GM21367 (cell line): ENCODE results near the gene CRISP3.
"Not testable (repeated sequence)": the region's sequence is repeated elsewhere in the genome, so short reads cannot be mapped to it uniquely, and the experiment has no call there.

Source experiments
- ATAC-seq: cut with Tn5 transposase; IDR thresholded peaks from one replicate; pipeline ENCODE4 v1.9.1; 2021; ENCODE audit not compliant: unreplicated experiment

CRISP3 gene, protein sequence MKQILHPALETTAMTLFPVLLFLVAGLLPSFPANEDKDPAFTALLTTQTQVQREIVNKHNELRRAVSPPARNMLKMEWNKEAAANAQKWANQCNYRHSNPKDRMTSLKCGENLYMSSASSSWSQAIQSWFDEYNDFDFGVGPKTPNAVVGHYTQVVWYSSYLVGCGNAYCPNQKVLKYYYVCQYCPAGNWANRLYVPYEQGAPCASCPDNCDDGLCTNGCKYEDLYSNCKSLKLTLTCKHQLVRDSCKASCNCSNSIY

DNA sequence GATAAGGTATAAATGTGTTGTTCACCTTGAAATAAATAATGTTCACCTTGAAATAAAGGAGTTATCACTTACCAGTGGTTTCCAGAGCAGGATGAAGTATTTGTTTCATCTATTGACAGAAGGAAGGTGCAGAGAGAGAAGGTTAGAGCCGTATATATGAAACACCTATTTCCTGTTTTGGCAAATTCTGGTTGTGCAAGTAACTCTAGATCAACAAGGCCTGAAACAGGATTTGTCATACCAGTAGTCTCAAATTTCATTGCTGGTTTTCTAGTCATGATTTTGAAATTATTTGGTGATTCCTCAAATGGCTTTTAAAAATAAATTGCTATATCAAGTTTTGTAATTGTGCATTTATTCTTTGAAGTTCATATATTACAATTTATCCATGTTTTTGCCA lies at the start of gene CRISP3:
Gene CRISP3 (minus strand): TSS at position 130 of the 400 bp plus-strand sequence. CDS start 21 bp downstream, at position 109.
- no peak for ATAC-seq

DNA sequence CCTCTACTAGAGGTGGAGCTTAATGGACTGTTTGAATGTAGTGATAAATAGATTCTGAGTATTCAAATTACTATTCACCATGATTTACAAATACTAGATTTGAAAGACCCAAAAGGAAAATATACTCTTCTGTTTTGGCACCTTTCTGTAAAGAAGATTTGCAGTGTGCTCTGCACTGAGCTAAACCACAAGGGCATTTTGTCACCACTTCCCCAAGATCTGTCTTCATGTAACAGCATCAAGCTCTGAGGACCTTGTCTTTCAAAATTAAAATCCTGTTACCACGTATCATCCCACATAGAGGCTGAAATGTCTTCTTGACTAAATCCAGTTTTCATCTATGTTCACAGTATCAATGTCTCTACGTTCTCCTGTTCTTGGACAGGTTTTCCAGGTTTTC lies 46.2 kb upstream of the CRISP3 start:
- ATAC-seq = no peak

DNA sequence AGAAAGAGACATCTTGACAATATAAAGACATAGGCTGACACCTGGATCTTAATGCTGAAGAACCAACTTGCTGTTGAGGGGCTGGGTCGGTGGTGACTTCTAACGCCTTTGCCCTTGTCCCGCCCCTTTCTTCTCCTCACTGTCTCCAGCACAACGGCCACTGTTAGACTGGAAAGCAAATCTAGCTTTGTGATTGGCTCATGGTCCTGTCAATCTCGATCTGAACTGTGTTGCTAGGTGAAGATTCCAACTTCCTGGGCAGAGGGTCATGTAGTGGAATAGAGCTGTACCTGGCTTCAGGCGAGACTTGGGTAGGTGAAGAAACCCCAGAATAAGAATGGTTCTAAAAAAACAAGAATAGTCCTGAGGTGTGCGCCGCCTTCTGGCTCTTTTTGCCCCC lies 43.0 kb upstream of the CRISP3 start, which contains the start of gene PGK2:
Gene PGK2 (minus strand): TSS at position 110 of the 400 bp plus-strand sequence. CDS start 98 bp downstream, at position 12.
- no peak for ATAC-seq

DNA sequence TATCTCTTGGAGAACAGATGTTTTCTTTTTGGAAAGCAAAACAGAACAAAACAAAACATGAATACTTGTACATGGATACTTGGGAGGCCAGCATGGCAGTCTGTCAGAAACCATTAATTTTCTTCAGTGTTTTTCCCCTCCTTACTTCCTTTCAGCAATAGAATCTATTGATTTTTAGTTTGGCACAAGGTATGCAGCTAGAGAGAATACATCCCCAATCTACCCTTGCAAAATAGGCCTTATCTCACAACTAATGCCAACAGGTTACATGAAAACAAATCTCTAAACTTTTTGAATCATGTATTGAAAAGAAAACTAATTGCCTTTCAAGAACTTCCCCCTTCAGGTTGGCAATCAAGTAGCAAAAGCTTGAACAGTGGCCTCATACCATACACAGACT lies 40.1 kb upstream of the CRISP3 start:
- no peak for ATAC-seq

DNA sequence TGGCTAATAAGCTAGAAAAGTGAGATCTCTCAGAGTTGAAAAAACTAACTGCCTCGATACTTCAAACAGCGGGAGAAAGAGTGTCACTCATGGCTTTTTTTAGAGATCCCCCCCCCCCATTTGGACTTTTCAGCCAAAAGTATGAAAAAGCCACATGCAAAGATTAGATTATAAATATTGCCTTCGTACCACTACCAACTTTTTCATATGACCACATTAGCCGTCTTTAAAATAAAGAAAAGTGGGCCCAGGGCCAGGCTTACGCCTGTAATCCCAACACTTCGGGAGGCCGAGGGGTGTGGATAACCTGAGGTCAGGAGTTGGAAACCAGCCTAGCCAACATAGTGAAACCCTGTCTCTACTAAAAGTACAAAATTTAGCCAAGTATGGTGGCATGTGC lies 38.5 kb upstream of the CRISP3 start:
- no peak for ATAC-seq

DNA sequence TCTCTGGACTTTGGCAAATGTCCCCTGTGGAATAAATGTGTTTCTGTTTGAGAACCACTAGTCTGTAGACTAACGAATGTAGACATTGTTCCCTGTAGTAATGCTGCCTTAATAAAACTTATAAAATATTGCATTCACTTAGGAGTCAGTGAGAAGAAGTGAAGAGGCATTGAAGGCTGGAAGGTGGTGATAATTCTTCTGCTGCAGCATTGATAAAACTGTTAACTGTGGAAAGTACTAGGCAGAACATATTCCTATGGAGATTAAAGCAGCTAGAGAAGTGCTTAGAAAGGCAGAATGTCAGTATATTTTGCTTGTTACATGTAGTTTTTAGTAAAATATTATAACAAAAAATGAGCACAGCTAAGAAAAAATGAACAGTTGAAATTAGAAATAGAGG lies 38.1 kb upstream of the CRISP3 start:
- ATAC-seq = no peak

DNA sequence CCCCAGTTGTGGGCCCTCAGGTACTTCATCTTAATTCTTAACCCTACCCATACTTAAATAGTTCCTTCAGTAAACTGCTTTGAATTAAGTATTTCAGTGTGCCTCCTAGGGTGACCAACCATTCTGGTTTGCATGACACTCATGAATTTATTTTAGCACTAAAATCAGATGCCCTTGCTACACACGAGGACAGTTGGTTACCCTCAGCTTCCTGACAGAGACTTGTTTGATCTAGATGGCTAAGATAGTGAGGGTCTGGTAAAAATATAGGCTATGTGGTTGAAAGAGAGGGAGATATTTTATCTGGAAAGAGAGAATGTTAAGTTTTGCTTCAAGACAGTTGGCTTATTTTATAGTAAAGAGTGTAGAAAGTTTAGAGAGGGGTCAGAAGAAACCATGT lies 32.3 kb upstream of the CRISP3 start:
- no peak for ATAC-seq

DNA sequence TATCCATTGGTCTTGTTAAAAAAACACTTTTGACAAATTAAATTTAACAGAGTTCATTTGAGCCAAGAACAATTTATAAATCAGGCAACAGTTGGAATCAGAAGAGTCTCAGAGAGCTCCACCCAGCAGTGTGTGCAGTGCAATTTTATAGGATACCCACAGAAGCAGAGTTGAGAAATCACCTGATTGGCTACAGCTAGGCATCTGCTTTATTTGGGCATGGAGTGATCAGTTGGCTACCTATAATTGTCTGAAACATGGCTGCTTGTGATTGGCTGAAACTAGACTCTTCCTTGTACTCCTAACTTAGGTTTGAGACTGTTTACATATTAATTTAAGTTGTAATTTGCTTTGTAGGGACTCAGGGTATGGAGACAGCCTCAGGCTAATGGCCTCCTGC lies 30.9 kb upstream of the CRISP3 start:
- no peak for ATAC-seq

DNA sequence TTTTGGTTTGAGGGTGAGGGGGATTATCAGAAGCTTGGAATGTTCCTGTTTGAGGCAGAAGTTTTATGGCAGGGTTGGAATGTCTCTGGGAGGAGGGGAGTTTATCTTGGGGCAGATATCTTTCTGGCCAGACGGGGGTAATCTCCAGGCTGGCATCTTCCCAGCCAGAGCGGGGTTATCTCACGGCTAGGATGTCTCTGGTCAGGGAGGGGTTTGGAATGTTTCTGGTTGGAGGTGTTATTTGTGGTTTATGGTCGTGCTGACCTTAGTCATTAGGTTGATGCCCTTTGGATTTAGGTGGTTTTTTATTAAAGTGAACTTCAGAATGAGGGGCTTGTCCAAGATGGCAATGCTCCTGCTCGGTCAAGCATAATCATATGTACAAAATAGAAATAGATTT lies 28.1 kb upstream of the CRISP3 start:
- no peak for ATAC-seq

DNA sequence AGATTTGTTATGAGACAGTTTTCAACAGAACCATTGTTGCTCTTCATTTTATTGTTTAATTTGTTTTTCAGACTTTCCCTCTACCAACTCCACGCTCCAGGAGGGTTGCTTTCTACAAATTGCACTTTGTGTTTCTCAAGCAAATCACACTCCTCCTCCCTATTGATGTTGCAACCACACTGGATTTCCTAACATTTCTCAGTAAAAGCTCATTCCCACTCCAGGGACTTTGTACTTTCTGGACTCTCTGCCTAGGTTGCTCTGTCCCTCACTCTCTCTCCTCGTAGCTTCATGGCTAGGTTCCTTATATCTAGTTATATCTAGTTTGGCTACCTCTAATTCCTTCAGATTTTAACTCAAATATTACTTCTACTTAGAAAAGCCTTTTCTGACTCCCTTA lies 22.6 kb upstream of the CRISP3 start:
- ATAC-seq = no peak

DNA sequence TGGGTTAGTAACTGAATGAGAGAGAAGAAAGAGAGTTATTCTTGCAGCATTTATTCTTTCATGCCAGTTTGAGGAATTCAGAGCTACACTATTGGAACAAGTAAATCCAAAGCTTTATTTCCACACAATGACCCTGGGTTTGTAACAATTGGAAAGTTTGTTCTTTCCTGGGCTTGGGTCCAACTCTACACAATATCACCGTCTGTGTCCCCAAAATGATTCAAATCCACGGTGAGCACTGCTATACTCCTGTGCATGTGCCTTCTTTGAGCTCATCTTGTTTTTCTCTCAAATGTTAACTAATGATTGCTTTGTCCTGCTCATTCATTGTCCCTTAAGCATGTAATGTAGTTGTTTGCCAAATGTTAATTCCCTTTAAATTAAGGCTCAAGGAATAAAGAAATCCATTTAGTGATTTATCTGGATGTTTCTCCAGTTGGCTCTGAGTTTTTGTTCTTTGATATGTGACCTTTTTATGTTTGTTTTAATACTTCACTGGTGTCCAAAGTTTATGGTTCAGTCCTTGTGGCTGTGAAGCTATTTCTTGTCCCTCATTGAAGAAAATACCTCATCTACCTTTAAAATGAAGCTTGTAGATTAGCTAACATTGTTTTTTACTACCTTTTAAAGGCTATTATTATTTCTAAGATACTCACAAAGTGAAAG lies 20.5 kb upstream of the CRISP3 start:
- ATAC-seq = no peak

DNA sequence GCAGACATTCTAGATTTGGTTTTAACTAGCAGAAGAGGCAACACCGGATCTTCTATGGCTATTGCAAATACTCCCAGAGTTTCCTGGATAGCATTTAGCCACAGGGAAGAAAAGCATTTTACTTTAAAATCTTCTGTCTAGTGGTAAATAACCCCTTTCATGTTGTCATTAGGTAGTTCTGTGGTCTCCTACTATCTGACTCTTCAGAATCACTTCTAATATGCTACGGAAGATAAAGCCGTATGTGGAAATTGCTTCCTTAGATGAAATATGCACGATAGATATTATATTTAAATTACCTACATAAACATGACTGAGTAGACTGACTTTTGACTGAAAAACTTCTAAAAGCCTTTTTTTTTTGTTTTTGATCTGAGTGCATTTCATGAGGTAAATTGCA lies 759 bp downstream of the CRISP3 start:
- no peak for ATAC-seq

DNA sequence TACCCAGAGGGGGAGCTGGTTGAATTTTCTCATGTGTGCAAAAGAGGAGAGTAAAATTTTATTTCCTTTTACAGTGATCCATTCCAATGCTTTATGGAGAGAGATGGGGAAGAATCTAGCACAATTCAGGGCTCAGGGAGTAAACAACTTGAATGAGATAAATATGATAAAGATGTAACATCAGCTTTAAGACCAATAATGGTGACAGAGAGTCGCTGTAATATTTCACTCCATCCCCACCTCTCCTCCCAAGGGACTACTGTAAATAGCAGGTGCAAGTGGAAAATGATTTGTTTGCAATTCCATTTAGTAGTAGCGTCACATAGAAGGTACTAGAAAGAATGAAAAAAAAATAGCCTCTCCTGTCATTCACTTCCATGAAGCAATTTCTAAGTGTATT lies 4.8 kb downstream of the CRISP3 start:
- ATAC-seq = no peak

DNA sequence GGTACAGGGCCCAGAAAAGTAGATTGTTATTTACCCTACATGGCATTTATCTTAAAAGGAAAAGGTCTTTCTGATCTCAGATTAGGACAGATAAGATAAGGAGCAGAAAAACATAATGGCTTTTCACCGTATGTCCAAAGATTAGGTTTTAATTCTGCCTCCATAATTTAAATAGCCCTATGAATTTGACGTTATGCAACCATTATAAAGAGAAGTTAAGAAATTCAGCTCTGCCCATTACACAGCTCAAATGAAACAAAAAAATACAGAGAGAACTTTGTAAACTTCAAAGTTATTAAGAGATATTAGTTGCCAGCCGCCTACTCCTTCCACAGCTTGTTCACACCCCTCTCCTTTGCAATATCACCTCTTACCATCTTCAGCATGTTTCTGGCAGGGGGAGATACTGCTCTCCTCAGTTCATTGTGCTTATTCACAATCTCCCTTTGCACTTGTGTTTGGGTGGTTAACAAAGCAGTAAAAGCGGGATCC lies 8.1 kb downstream of the CRISP3 start:
- ATAC-seq = no peak

DNA sequence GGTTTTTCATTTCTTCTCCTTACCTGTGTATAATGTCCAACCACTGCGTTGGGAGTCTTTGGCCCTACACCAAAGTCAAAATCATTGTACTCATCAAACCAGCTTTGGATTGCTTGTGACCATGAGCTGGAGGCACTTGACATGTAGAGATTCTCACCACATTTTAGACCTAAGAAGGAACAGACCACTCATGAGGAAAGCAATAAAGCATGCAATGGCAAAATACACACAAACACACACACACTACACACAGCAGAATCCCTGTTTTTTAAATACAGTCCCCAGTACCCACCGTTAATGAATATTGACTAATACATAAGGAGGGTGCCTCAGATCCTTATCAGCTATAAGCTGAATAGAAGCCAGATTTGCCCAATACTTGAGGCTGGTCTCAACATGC lies 10.5 kb downstream of the CRISP3 start:
- ATAC-seq = no peak

DNA sequence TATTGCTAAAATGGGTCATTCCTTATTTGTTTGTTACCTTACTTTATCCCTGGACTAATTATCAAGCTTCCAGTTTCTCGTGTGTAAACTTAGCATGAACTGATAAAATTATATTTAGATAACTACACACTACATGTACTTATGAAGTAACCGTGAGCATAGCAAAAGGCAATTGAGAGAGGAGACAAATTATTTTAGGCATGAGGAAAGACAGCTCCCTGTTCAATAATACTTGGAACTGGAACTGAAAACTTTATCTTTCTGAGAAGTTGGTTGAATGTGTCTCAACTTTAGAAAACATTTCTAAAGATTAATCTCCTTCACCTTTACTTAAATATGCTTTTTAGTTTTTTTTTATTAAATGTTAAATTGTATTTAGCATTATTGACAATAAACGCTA lies 11.4 kb downstream of the CRISP3 start:
- no peak for ATAC-seq

DNA sequence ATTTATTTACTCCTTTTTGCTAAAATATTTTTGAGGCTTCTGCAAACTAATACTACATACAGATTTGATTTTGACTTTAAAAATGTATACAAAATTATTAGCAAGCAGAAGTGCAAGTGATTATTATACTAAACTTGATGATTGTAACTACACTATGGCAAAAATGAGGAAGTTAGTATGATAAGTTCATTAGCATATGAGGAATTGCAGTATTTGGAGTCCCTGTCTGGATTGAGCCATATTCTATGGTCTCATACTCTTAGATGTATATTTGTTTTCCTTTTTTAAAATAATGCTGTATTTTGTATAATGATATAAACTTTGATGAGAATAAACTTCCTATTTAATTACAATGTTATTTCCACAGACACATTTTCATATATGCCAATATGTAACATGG lies 13.9 kb downstream of the CRISP3 start:
- no peak for ATAC-seq

DNA sequence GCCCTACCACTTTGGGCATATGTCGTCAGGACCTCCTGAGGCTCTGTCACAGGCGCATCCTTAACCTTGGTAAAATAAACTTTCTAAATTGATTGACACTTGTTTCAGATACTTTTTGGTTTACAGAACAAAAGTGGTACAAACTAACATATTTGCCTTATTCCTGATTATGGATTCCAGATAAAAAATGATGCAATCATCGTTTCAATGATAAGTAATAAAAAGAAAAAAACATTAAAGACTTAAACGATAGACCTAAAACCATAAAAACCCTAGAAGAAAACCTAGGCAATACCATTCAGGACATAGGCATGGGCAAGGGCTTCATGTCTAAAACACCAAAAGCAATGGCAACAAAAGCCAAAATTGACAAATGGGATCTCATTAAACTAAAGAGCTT lies 20.3 kb downstream of the CRISP3 start:
- ATAC-seq = not testable (repeated sequence)

DNA sequence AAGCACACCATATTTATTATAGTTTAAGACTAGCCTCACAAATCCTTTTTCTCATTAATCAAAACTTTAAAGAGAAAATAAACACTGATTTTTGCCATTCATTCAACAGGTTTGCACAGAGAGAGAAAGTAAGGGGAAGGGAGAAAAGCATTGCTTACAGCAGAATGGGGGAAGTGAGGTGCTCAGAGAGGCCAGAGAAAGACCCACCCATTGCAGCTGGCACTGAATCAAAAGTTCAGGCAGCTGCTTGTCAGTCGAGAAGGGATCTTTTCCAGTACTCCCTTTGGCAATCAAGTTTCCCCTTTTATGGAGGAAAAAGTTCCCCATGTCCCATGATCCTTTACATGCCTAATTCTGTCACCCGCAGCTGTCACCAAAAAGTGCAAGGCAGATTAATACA lies 22.9 kb downstream of the CRISP3 start:
- no peak for ATAC-seq

DNA sequence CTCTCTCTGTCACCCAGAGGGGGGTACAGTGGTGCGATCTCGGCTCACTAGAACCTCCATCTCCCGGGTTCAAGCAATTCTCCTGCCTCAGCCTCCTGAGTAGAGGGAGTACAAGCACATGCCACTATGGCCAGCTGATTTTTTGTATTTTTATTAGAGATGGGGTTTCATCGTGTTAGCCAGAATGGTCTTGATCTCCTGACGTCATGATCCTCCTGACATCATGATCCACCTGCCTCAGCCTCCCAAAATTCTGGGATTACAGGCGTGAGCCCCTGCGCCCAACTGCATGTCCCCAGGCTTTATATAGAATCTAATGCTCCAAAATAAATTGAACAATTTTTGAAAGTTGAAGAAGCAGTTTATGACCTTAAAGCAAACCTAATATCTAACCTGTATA lies 23.8 kb downstream of the CRISP3 start:
- ATAC-seq = no peak

DNA sequence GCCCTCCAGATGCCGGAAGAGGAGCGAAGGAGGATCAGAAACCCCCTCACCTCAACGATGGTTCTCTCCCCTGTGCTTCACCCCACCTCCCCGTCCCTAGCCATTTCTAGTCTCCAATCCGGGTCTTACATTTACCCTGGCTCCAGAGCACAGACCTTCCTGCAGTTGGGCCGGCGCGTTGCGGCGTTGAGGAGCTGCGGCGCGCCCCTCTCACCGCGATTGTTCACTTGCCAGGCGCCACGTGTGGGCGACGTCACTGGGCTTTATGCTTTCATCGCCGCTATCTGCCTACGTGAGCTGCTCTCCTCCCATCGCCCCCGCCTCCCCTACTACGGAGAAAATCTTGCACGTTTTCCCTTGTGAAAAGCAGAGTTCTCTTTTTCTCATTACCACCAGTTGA lies 30.8 kb downstream of the CRISP3 start, which contains the start of gene CRISP2:
Gene CRISP2 (minus strand): TSS at position 198 of the 400 bp plus-strand sequence. CDS start 4,347 bp downstream, outside the sequence.
- ATAC-seq = no peak

DNA sequence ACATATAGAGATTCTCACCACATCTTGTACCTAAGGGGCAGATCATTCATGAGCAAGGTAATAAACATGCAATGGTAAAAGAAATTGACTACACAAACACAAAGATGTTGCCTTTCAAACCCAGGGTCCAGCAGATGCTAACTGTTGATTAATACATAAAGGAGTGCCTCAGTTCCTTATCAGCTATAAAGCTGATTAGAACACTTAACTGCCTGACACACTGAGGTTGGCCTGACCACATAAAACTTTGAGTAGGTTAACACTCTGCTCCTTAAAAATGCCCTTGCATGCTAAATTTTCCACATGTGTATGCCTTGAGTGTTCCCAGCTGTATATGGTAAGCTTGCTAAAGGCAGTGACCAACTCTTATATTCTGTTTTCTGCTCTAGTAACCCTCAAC lies 45.7 kb downstream of the CRISP3 start:
- ATAC-seq = no peak
